HCT116 (cell line): ENCODE results near the gene CLEC20A. TPM values are rescaled to one million over a fixed set of nuclear protein-coding genes. Genes with fewer than 3 reads are reported as not detected.

Source experiments
- ATAC-seq: fragments of 200-7000 bp; cut with Tn5 transposase; 2 replicates; pipeline ENCODE4 v1.9.1; 2020; ENCODE audit warnings: mild to moderate bottlenecking, moderate library complexity
- BruUV-seq: library from RNA; stranded (reverse); fragments of 400-500 nt; replicated peaks from 2 replicates; lab custom pipeline; 2021; lab: Mats Ljungman, UMichigan
- CTCF ChIA-PET: fragments of 300-600 bp; sonication (Branson Sonifier 250); formaldehyde crosslinking; loops from one replicate; lab custom pipeline; 2021; ENCODE audit warnings: antibody characterized with exemption; lab: Charles Lee
- POLR2A ChIA-PET: fragments of 300-600, 350-600 bp; sonication (Branson Sonifier 250); formaldehyde crosslinking; loops from one replicate; lab custom pipeline; 2021; ENCODE audit warnings: antibody characterized with exemption; lab: Charles Lee
- RAD21 ChIA-PET, 2 experiments: fragments of 300-600 bp; sonication (Branson Sonifier 250); formaldehyde crosslinking; loops; one replicate each; lab custom pipeline; 2023; ENCODE audit warnings: low total read pairs in 2 of 2; ENCODE audit not compliant: uncharacterized antibody in 2 of 2, unreplicated experiment in 2 of 2, low non-redundant PET in 1 of 2; lab: Charles Lee
- DNase-seq: peaks from one replicate; pipeline ENCODE4 v3.0.0-alpha.2; 2010; ENCODE audit warnings: low read depth, low spot score
- H2AFZ ChIP-seq: fragments of 200-600 bp; shearing (Covaris generic), sonication (generic); 2 replicates; pipeline ENCODE4 v1.6.1; 2017; ENCODE audit warnings: low read depth, mixed run types, mixed read lengths, antibody characterized with exemption, low read length; ENCODE audit not compliant: poor library complexity, severe bottlenecking
- H3K27ac ChIP-seq: 2 replicates; pipeline ENCODE4 v1.5.1; 2012; ENCODE audit warnings: low read depth, low read length
- H3K27me3 ChIP-seq: fragments of 200-600 bp; sonication (generic); 2 replicates; pipeline ENCODE4 v1.6.1; 2016; ENCODE audit warnings: mixed run types, low read length, mixed read lengths; ENCODE audit not compliant: insufficient read depth
- H3K36me3 ChIP-seq, 2 experiments: fragments of 200-500 bp in 1 of 2; fragments of 200-600 bp in 1 of 2; sonication (Bioruptor generic) in 1 of 2; sonication (generic) in 1 of 2; 2 replicates each; pipeline versions ENCODE4 v1.5.1 to v1.6.1; 2014 to 2016; ENCODE audit warnings: low read length in 2 of 2, inconsistent platforms in 1 of 2, mixed read lengths in 1 of 2, mixed run types in 1 of 2; ENCODE audit not compliant: insufficient read depth in 2 of 2, control insufficient read depth in 1 of 2
- H3K4me1 ChIP-seq, 2 experiments: fragments of 200-600 bp in 1 of 2; sonication (generic) in 1 of 2; 2 replicates each; pipeline versions ENCODE4 v1.5.1 to v1.6.1; 2012 to 2017; ENCODE audit warnings: low read length in 2 of 2, inconsistent platforms in 1 of 2, mild to moderate bottlenecking in 1 of 2, mixed read lengths in 1 of 2, mixed run types in 1 of 2, moderate library complexity in 1 of 2; ENCODE audit not compliant: insufficient read depth in 2 of 2, control insufficient read depth in 1 of 2
- H3K4me2 ChIP-seq: fragments of 200-600 bp; sonication (generic); 2 replicates; pipeline ENCODE4 v1.6.1; 2017; ENCODE audit warnings: mixed run types, low read length, mixed read lengths
- H3K4me3 ChIP-seq, 2 experiments: fragments of 200-600 bp in 1 of 2; sonication (generic) in 1 of 2; replicated peaks in 1 of 2; 2 replicates each; pipeline ENCODE4 v1.5.1; 2011 to 2016; ENCODE audit warnings: low read length in 2 of 2, control low read depth in 1 of 2, low read depth in 1 of 2, mild to moderate bottlenecking in 1 of 2, mixed read lengths in 1 of 2, mixed run types in 1 of 2
- H3K79me2 ChIP-seq: fragments of 200-600 bp; sonication (generic); 2 replicates; pipeline ENCODE4 v1.6.1; 2017; ENCODE audit warnings: mild to moderate bottlenecking, mixed run types, low read length, moderate library complexity, mixed read lengths; ENCODE audit not compliant: insufficient read depth
- H3K9ac ChIP-seq: fragments of 200-600 bp; sonication (generic); 2 replicates; pipeline ENCODE4 v1.6.1; 2016; ENCODE audit warnings: low read length, mixed read lengths
- H3K9me2 ChIP-seq: fragments of 200-600 bp; sonication (generic), shearing (Covaris generic); 2 replicates; pipeline ENCODE4 v1.6.1; 2017; ENCODE audit warnings: mixed run types, mild to moderate bottlenecking, moderate library complexity; ENCODE audit not compliant: insufficient read depth
- H3K9me3 ChIP-seq, 2 experiments: fragments of 200-500 bp in 1 of 2; fragments of 200-600 bp in 1 of 2; sonication (Bioruptor generic) in 1 of 2; sonication (generic) in 1 of 2; 2 replicates each; pipeline ENCODE4 v1.6.1; 2014 to 2017; ENCODE audit warnings: low read length in 2 of 2, mixed read lengths in 2 of 2, inconsistent platforms in 1 of 2, low read depth in 1 of 2, mild to moderate bottlenecking in 1 of 2, mixed run types in 1 of 2, moderate library complexity in 1 of 2; ENCODE audit not compliant: control insufficient read depth in 1 of 2, insufficient read depth in 1 of 2
- H4K20me1 ChIP-seq: fragments of 200-600 bp; sonication (generic), shearing (Covaris generic); 2 replicates; pipeline ENCODE4 v1.6.1; 2017; ENCODE audit warnings: mixed run types, mild to moderate bottlenecking, moderate library complexity; ENCODE audit not compliant: insufficient read depth
- MAX ChIP-seq: IDR thresholded peaks from 2 replicates; pipeline ENCODE4 v1.6.1; 2012
- RAD21 ChIP-seq: IDR thresholded peaks from 2 replicates; pipeline ENCODE4 v1.6.1; 2012; ENCODE audit warnings: low read depth, mild to moderate bottlenecking
- SP1 ChIP-seq: IDR thresholded peaks from 2 replicates; pipeline ENCODE4 v1.6.1; 2012; ENCODE audit warnings: low read depth
- TCF7L2 ChIP-seq: IDR thresholded peaks from 2 replicates; pipeline ENCODE4 v1.7.0; 2011; ENCODE audit warnings: borderline replicate concordance, inconsistent platforms; ENCODE audit not compliant: insufficient read depth, insufficient read length; ENCODE audit errors: extremely low read depth
- ZBTB33 ChIP-seq: IDR thresholded peaks from 2 replicates; pipeline ENCODE4 v1.6.1; 2011; ENCODE audit warnings: mild to moderate bottlenecking, low read length, moderate library complexity; ENCODE audit not compliant: insufficient replicate concordance; ENCODE audit errors: extremely low read depth
- intact Hi-C: fragments of 100-400 bp; cut with micrococcal nuclease; formaldehyde crosslinking; loops from 2 replicates; pipeline ENCODE4 v1.10.0; 2022
- total RNA-seq: library from RNA; stranded (reverse); gene quantifications from one replicate; pipeline ENCODE4 v1.2.1, GENCODE V29; 2021; ENCODE audit not compliant: unreplicated experiment

CLEC20A gene
- total RNA-seq, 1 experiment from 2014 or later, result not detected

GRCh38 chr1:178495741-178496409 is 889 bp downstream of the CLEC20A start:
- no TSS peak for BruUV-seq

More at GRCh38 chr1:178495741-178496409, 889 bp downstream of the CLEC20A start:
- H3K36me3 ChIP-seq, result no peaks in the 10 kb centered on the region
- intact Hi-C loops, result no loop called here
- H3K79me2 ChIP-seq, result no peaks in the 10 kb centered on the region
- no peak overlapping the region for H3K4me3 ChIP-seq
- TF ChIP-seq ZBTB33 (no peak), MAX (no peak), SP1 (no peak), TCF7L2 (no peak), RAD21 (no peak)
- TF ChIP-seq, all 23 proteins: peak for 0
- no peaks in the 10 kb centered on the region for H3K27me3 ChIP-seq
- POLR2A ChIA-PET, result no interaction called here
- H3K4me1 ChIP-seq, result peaks cover 0 to 7% of the 10 kb centered on the region in 2 experiments; a peak in 1 of 4 replicates
- CTCF ChIA-PET, result no interaction called here
- H2AFZ ChIP-seq, result no peak overlapping the region
- ATAC-seq (no peak), DNase-seq (no peak)
- no peak overlapping the region for H3K4me2 ChIP-seq
- no peaks in the 10 kb centered on the region for H3K9me3 ChIP-seq
- H4K20me1 ChIP-seq, result no peaks in the 10 kb centered on the region
- H3K9ac ChIP-seq, result no peak overlapping the region
- H3K27ac ChIP-seq, result no peak overlapping the region
- no peaks in the 10 kb centered on the region for H3K9me2 ChIP-seq
- RAD21 ChIA-PET, result no interaction called here
